Breast epithelium (tissue), 4 donors: ENCODE data around the gene ZBTB40. TPM values are rescaled to one million over a fixed set of nuclear protein-coding genes. Genes with fewer than 3 reads are reported as not detected.

Experiments used
- DNase-seq, 2 donors: peaks; one replicate each; pipeline ENCODE4 v3.0.0-alpha.2; 2019; ENCODE audit warnings: low spot score in 2 of 2
- H3K27ac ChIP-seq, 2 donors: fragments of 200-600 bp; sonication (generic) in 1 of 2; one replicate each; pipeline ENCODE4 v1.5.1; 2016 to 2019; ENCODE audit warnings: mild to moderate bottlenecking in 1 of 2
- H3K27me3 ChIP-seq, 2 donors: fragments of 200-600 bp; sonication (generic) in 1 of 2; one replicate each; pipeline versions ENCODE4 v1.5.1 to v1.6.0; 2017 to 2019; ENCODE audit warnings: control low read depth in 1 of 2, mild to moderate bottlenecking in 1 of 2
- H3K36me3 ChIP-seq: fragments of 200-600 bp; one replicate; pipeline ENCODE4 v1.5.1; 2019
- H3K4me1 ChIP-seq, 2 donors: fragments of 200-600 bp; sonication (generic); one replicate each; pipeline ENCODE4 v1.5.1; 2016 to 2019; ENCODE audit warnings: control low read depth in 1 of 2
- H3K4me3 ChIP-seq, 3 donors: fragments of 200-600 bp; sonication (generic); 1 replicate in 2 of 3; 2 replicates in 1 of 3; pipeline ENCODE4 v1.5.1; 2016 to 2019; ENCODE audit warnings: mild to moderate bottlenecking in 3 of 3, moderate library complexity in 2 of 3
- H3K9me3 ChIP-seq, 2 donors: fragments of 200-600 bp; sonication (generic) in 1 of 2; one replicate each; pipeline ENCODE4 v1.5.1; 2016 to 2019; ENCODE audit warnings: control low read depth in 1 of 2
- CTCF ChIP-seq, 3 donors: fragments of 450-650 bp; IDR thresholded peaks; one replicate each; pipeline ENCODE4 v1.5.1; 2016 to 2017; ENCODE audit warnings: antibody characterized with exemption in 3 of 3, mild to moderate bottlenecking in 3 of 3, moderate library complexity in 3 of 3
- POLR2A ChIP-seq: fragments of 450-650 bp; IDR thresholded peaks from one replicate; pipeline ENCODE4 v1.6.1; 2016; ENCODE audit warnings: antibody characterized with exemption, mild to moderate bottlenecking, moderate library complexity
- POLR2AphosphoS5 ChIP-seq, 3 donors: sonication (generic); formaldehyde crosslinking; IDR thresholded peaks; one replicate each; pipeline ENCODE4 v1.6.1; 2017; ENCODE audit warnings: antibody characterized with exemption in 3 of 3
- intact Hi-C: fragments of 100-400 bp; cut with DNase I; formaldehyde crosslinking; loops from one replicate; pipeline ENCODE4 v1.15.1; 2023; ENCODE audit warnings: low total_unique reads
- total RNA-seq, 3 donors: library from RNA; depleted of rRNA; stranded (reverse); fragments of >200 nt; gene quantifications; one replicate each; pipeline ENCODE4 v1.1.0, GENCODE V29; 2016

ZBTB40 gene
- total RNA-seq, 3 donors from 2014 or later = 15.7 to 24.6 (median 22.0) TPM

GRCh38 chr1:22488319-22488718 lies 36.7 kb downstream of the ZBTB40 start:
- no peaks in the 10 kb centered on the region for H3K4me1 ChIP-seq
- no peak overlapping the region for H3K27ac ChIP-seq
- TF ChIP-seq POLR2AphosphoS5 (IDR thresholded peaks at IDR 0.05) (no peak), CTCF (IDR thresholded peaks at IDR 0.05) (no peak), POLR2A (no peak)
- H3K36me3 ChIP-seq = no peaks in the 10 kb centered on the region
- DNase-seq = no peak
- H3K4me3 ChIP-seq = no peak overlapping the region
- H3K27me3 ChIP-seq = no peaks in the 10 kb centered on the region
- peaks cover 0 to 9% of the 10 kb centered on the region in 2 donors for H3K9me3 ChIP-seq
- intact Hi-C loops = no loop called here

GRCh38 chr1:22489278-22489677 lies 37.6 kb downstream of the ZBTB40 start:
- DNase-seq = no peak
- Histone ChIP-seq H3K27me3 (no peaks in the 10 kb centered on the region), H3K36me3 (no peaks in the 10 kb centered on the region), H3K4me3 (no peak overlapping the region), H3K27ac (no peak overlapping the region), H3K4me1 (no peaks in the 10 kb centered on the region), H3K9me3 (peaks cover 0 to 3% of the 10 kb centered on the region in 2 donors)
- intact Hi-C loops = no loop called here
- no peak for TF ChIP-seq POLR2AphosphoS5 (IDR thresholded peaks at IDR 0.05)
- no peak for TF ChIP-seq POLR2A
- no peak for TF ChIP-seq CTCF (IDR thresholded peaks at IDR 0.05)

GRCh38 chr1:22489823-22490222 lies 38.2 kb downstream of the ZBTB40 start:
- no peak for DNase-seq
- peaks cover 0 to 2% of the 10 kb centered on the region in 2 donors for H3K9me3 ChIP-seq
- no peak overlapping the region for H3K27ac ChIP-seq
- H3K36me3 ChIP-seq = no peaks in the 10 kb centered on the region
- intact Hi-C loops = no loop called here
- no peaks in the 10 kb centered on the region for H3K27me3 ChIP-seq
- no peaks in the 10 kb centered on the region for H3K4me1 ChIP-seq
- TF ChIP-seq POLR2AphosphoS5 (IDR thresholded peaks at IDR 0.05) (no peak), POLR2A (no peak), CTCF (IDR thresholded peaks at IDR 0.05) (no peak)
- no peak overlapping the region for H3K4me3 ChIP-seq

GRCh38 chr1:22490309-22490708 lies 38.7 kb downstream of the ZBTB40 start:
- H3K4me1 ChIP-seq = no peaks in the 10 kb centered on the region
- no peaks in the 10 kb centered on the region for H3K9me3 ChIP-seq
- no peak overlapping the region for H3K27ac ChIP-seq
- no peaks in the 10 kb centered on the region for H3K27me3 ChIP-seq
- DNase-seq = no peak
- no peaks in the 10 kb centered on the region for H3K36me3 ChIP-seq
- intact Hi-C loops = no loop called here
- no peak overlapping the region for H3K4me3 ChIP-seq
- TF ChIP-seq POLR2A (no peak), CTCF (IDR thresholded peaks at IDR 0.05) (no peak), POLR2AphosphoS5 (IDR thresholded peaks at IDR 0.05) (no peak)

- TF ChIP-seq POLR2A = no peak
- TF ChIP-seq CTCF (IDR thresholded peaks at IDR 0.05) = no peak
- no peak for TF ChIP-seq POLR2AphosphoS5 (IDR thresholded peaks at IDR 0.05)
- no peaks in the 10 kb centered on the region for H3K27me3 ChIP-seq
- no peak overlapping the region for H3K4me3 ChIP-seq
- H3K9me3 ChIP-seq = no peaks in the 10 kb centered on the region
- intact Hi-C loops = no loop called here
- no peak overlapping the region for H3K27ac ChIP-seq
- no peaks in the 10 kb centered on the region for H3K36me3 ChIP-seq
- no peak for DNase-seq
- H3K4me1 ChIP-seq = no peaks in the 10 kb centered on the region
Measured at GRCh38 chr1:22491995-22492715, 40.5 kb downstream of the ZBTB40 start.
